Kidney (tissue), 14 donors: ENCODE data around the gene SCARF1. TPM values are rescaled to one million over a fixed set of nuclear protein-coding genes. Genes with fewer than 3 reads are reported as not detected.

Source experiments
- DNase-seq, 5 donors: peaks; one replicate each; pipeline ENCODE4 v3.0.0-alpha.2; 2013 to 2020
- FAIRE-seq: peaks from 2 replicates; lab custom pipeline; 2012; peaks lifted over from hg19 to GRCh38; lab: Jason Lieb, UNC
- H3K27ac ChIP-seq, 2 donors: one replicate each; pipeline ENCODE4 v1.7.0; 2013; ENCODE audit warnings: low read depth in 2 of 2, low read length in 2 of 2, inconsistent platforms in 1 of 2
- H3K27me3 ChIP-seq: one replicate; pipeline ENCODE4 v1.7.1; 2013; ENCODE audit warnings: low read length, inconsistent platforms; ENCODE audit not compliant: control insufficient read depth, insufficient read depth
- H3K36me3 ChIP-seq, 3 donors: one replicate each; pipeline versions ENCODE4 v1.7.0 to v1.7.1; 2013; ENCODE audit warnings: low read length in 3 of 3, control low read depth in 1 of 3, inconsistent platforms in 1 of 3; ENCODE audit not compliant: insufficient read depth in 3 of 3, control insufficient read depth in 2 of 3
- H3K4me1 ChIP-seq, 3 donors: one replicate each; pipeline versions ENCODE4 v1.7.0 to v1.7.1; 2013; ENCODE audit warnings: low read length in 3 of 3, inconsistent platforms in 1 of 3, low read depth in 1 of 3; ENCODE audit not compliant: control insufficient read depth in 2 of 3, insufficient read depth in 2 of 3
- H3K4me3 ChIP-seq, 3 donors: one replicate each; pipeline versions ENCODE4 v1.7.0 to v1.8.1; 2013; ENCODE audit warnings: low read length in 3 of 3, control low read depth in 1 of 3, inconsistent platforms in 1 of 3
- H3K9ac ChIP-seq, 3 donors: one replicate each; pipeline versions ENCODE4 v1.7.0 to v1.7.1; 2013; ENCODE audit warnings: low read length in 3 of 3, control low read depth in 1 of 3, inconsistent platforms in 1 of 3
- H3K9me3 ChIP-seq, 3 donors: one replicate each; pipeline versions ENCODE4 v1.7.0 to v1.7.1; 2013; ENCODE audit warnings: low read length in 3 of 3, control low read depth in 1 of 3, inconsistent platforms in 1 of 3; ENCODE audit not compliant: control insufficient read depth in 2 of 3, insufficient read depth in 1 of 3
- CTCF ChIP-seq: IDR thresholded peaks from 3 replicates; pipeline ENCODE4 v1.5.1; 2012; ENCODE audit warnings: mild to moderate bottlenecking, moderate library complexity, borderline replicate concordance; ENCODE audit not compliant: insufficient read depth; ENCODE audit errors: extremely low read depth
- intact Hi-C: fragments of 100-400 bp; cut with DNase I; formaldehyde crosslinking; loops from one replicate; pipeline ENCODE4 v1.11.1; 2022
- polyA plus RNA-seq: library from polyadenylated mRNA; stranded (reverse); fragments of 350-450 nt; fragmentation: Illumina TruSeq; extraction: RNeasy Lipid Tissue Mini Kit (QIAGEN cat#74804); gene quantifications from one replicate; pipeline ENCODE4 v1.2.3, GENCODE V29; 2014; ENCODE audit warnings: low read depth, low replicate concordance; ENCODE audit not compliant: insufficient read depth
- total RNA-seq: library from RNA; stranded (reverse); fragmentation: NEBNext Ultra II Directional; extraction: Animal tissue kit (Norgen Biotek cat#: 25700); gene quantifications from one replicate; pipeline ENCODE4 v1.2.1, GENCODE V29; 2021
- donor health status: control.
- donor health status: control.
- donor health status: control.
- donor health status: control.
- donor health status: control.
- donor health status: DM: yes; HTN: yes; CAD: no.
- donor health status: Normal renal cell carcinoma (clear cell type).

SCARF1 gene
- total and polyA plus RNA-seq, 2 donors from 2014 or later: 7.0 to 20.1 TPM

GRCh38 chr17:1648963-1649843 lies 3.7 kb upstream of the SCARF1 start:
- H3K4me1 ChIP-seq: peaks cover 0 to 44% (median 26%) of the 10 kb centered on the region in 3 donors
- FAIRE-seq: no peak

GRCh38 chr17:1648173-1648962 lies 2.8 kb upstream of the SCARF1 start:
- no peak for FAIRE-seq
- Histone ChIP-seq H3K27me3 (no peaks in the 10 kb centered on the region), H3K27ac (peak overlapping the region; percentile 74), H3K9me3 (no peaks in the 10 kb centered on the region), H3K36me3 (peaks cover 12 to 33% (median 29%) of the 10 kb centered on the region in 3 donors), H3K4me1 (peaks cover 0 to 47% (median 30%) of the 10 kb centered on the region in 3 donors), H3K4me3 (peak overlapping the region in 2 of 3 donors; percentile 6 to 60), H3K9ac (peak overlapping the region in 2 of 3 donors; percentile 46 to 60)
- intact Hi-C loops: no loop called here
- TF ChIP-seq CTCF: no peak
- peak in 2 of 5 donors; percentile 47 to 76 for DNase-seq

More at GRCh38 chr17:1648963-1649843, 3.7 kb upstream of the SCARF1 start:
- Histone ChIP-seq H3K27me3 (no peaks in the 10 kb centered on the region), H3K27ac (peak overlapping the region; percentile 92 to 96), H3K36me3 (peaks cover 20 to 41% (median 37%) of the 10 kb centered on the region in 3 donors), H3K9me3 (no peaks in the 10 kb centered on the region), H3K9ac (peak overlapping the region in 1 of 3 donors; percentile 55), H3K4me3 (peak overlapping the region in 2 of 3 donors; percentile 61 to 70)
- TF ChIP-seq CTCF: peak; percentile 100
- intact Hi-C loops: no loop called here
- peak; percentile 95 to 98 (median 97) for DNase-seq

GRCh38 chr17:1647802-1648171 lies 2.3 kb upstream of the SCARF1 start:
- no peak for TF ChIP-seq CTCF
- intact Hi-C loops: no loop called here
- H3K27ac ChIP-seq: no peak overlapping the region
- FAIRE-seq: no peak
- peak overlapping the region in 1 of 3 donors; percentile 60 for H3K9ac ChIP-seq
- H3K36me3 ChIP-seq: peaks cover 8 to 27% (median 23%) of the 10 kb centered on the region in 3 donors
- H3K9me3 ChIP-seq: no peaks in the 10 kb centered on the region
- H3K27me3 ChIP-seq: no peaks in the 10 kb centered on the region
- H3K4me1 ChIP-seq: peaks cover 0 to 47% (median 30%) of the 10 kb centered on the region in 3 donors
- H3K4me3 ChIP-seq: peak overlapping the region in 1 of 3 donors; percentile 60
- peak in 1 of 5 donors; percentile 81 for DNase-seq
